GM12878 (cell line): Measurements from ENCODE around the gene RALGPS1. TPM values are rescaled to one million over a fixed set of nuclear protein-coding genes. Genes with fewer than 3 reads are reported as not detected.

Source experiments
- FOXM1 ChIP-seq: IDR thresholded peaks from 2 replicates; pipeline ENCODE4 v1.6.1; 2012; ENCODE audit warnings: low read depth, mild to moderate bottlenecking, inconsistent platforms, low read length, moderate library complexity
- GABPA ChIP-seq: IDR thresholded peaks from 2 replicates; pipeline ENCODE4 v1.6.1; 2014; ENCODE audit warnings: antibody characterized with exemption, low read depth, mild to moderate bottlenecking, inconsistent platforms
- MYC ChIP-seq: IDR thresholded peaks from 2 replicates; pipeline ENCODE4 v1.6.1; 2011; ENCODE audit warnings: mild to moderate bottlenecking, low read length, moderate library complexity, inconsistent platforms; ENCODE audit not compliant: insufficient read depth, insufficient replicate concordance, insufficient read length, severe bottlenecking
- NR2F1 ChIP-seq: fragments of 450-650 bp; conservative IDR thresholded peaks from 2 replicates; pipeline ENCODE4 v1.6.1; 2017; ENCODE audit warnings: mild to moderate bottlenecking
- ZNF217 ChIP-seq: fragments of 450-650 bp; IDR thresholded peaks from 2 replicates; pipeline ENCODE4 v1.6.1; 2017; ENCODE audit warnings: antibody characterized with exemption, mild to moderate bottlenecking
- ZNF687 ChIP-seq: fragments of 450-650 bp; IDR thresholded peaks from 2 replicates; pipeline ENCODE4 v1.6.1; 2017; ENCODE audit warnings: mild to moderate bottlenecking, moderate library complexity
- polyA plus RNA-seq, 11 experiments: library from polyadenylated mRNA; depleted of rRNA in 4 of 11; unstranded in 6 of 11; stranded (reverse) in 5 of 11; fragments of >200 nt; fragmentation: Nextera tagmentation in 4 of 11; fragmentation: Illumina TruSeq in 1 of 11; extraction: Ambion mirVana in 4 of 11; extraction: Trizol in 1 of 11; gene quantifications; 1 replicate in 1 of 11; 2 replicates in 10 of 11; pipeline versions ENCODE4 v1.2.1 to v1.2.3, GENCODE V29; 2011 to 2016; ENCODE audit warnings: inconsistent platforms in 2 of 11, missing spikeins in 2 of 11, low read depth in 1 of 11
- total RNA-seq, 4 experiments: library from RNA; depleted of rRNA in 3 of 4; stranded (reverse); fragments of >200 nt in 3 of 4; fragmentation: Illumina TruSeq in 1 of 4; extraction: Trizol in 1 of 4; gene quantifications; 2 replicates each; pipeline versions ENCODE4 v1.2.1 to v1.2.3, GENCODE V29; 2013 to 2021

Gene RALGPS1
- total and polyA plus RNA-seq, 10 of the 15 experiments (the other 5 are each of a cell fraction or from before 2014, with no cell fraction given), result 0.13 to 5.6 (median 2.7) TPM

GRCh38 chr9:127214421-127215267, 300.1 kb downstream of the RALGPS1 start (continued):
- TF ChIP-seq ZNF687, result no peak
- TF ChIP-seq NR2F1, result no peak
- TF ChIP-seq FOXM1, result no peak
- no peak for TF ChIP-seq MYC
- no peak for TF ChIP-seq ZNF217
- TF ChIP-seq GABPA, result no peak
- TF ChIP-seq, all 136 proteins: peak for 6
